GM15510 (cell line): ENCODE results near the gene FARS2.

Experiments
- POLR2A ChIP-seq: IDR thresholded peaks from 3 replicates; pipeline ENCODE4 v1.6.1; 2011; ENCODE audit warnings: borderline replicate concordance; ENCODE audit not compliant: insufficient read length; ENCODE audit errors: extremely low read depth

Gene FARS2

GRCh38 chr6:5461365-5461764 lies 200.1 kb downstream of the FARS2 start:
- no peak for TF ChIP-seq POLR2A

- no peak for TF ChIP-seq POLR2A
These were observed 201.5 kb downstream of the FARS2 start for GRCh38 chr6:5462856-5463255.

- no peak for TF ChIP-seq POLR2A
These were observed 202.4 kb downstream of the FARS2 start for GRCh38 chr6:5463690-5464089.

- TF ChIP-seq POLR2A, result no peak
These were observed 203.0 kb downstream of the FARS2 start for GRCh38 chr6:5464099-5464885.

GRCh38 chr6:5466281-5467136 lies 205.2 kb downstream of the FARS2 start:
- TF ChIP-seq POLR2A, result no peak

GRCh38 chr6:5468586-5468985 lies 207.3 kb downstream of the FARS2 start:
- TF ChIP-seq POLR2A, result no peak

- no peak for TF ChIP-seq POLR2A
These were observed 208.0 kb downstream of the FARS2 start for GRCh38 chr6:5469101-5469846.

- TF ChIP-seq POLR2A, result no peak
These were observed 209.7 kb downstream of the FARS2 start for GRCh38 chr6:5471044-5471443.

- no peak for TF ChIP-seq POLR2A
These were observed 210.5 kb downstream of the FARS2 start for GRCh38 chr6:5471637-5472398.

GRCh38 chr6:5472571-5472970 lies 211.3 kb downstream of the FARS2 start:
- TF ChIP-seq POLR2A, result no peak

- TF ChIP-seq POLR2A, result no peak
These were observed 214.5 kb downstream of the FARS2 start for GRCh38 chr6:5475779-5476178.

- TF ChIP-seq POLR2A, result no peak
These were observed 217.1 kb downstream of the FARS2 start for GRCh38 chr6:5478380-5478779.

GRCh38 chr6:5481033-5481432 lies 219.7 kb downstream of the FARS2 start:
- no peak for TF ChIP-seq POLR2A

- no peak for TF ChIP-seq POLR2A
These were observed 220.4 kb downstream of the FARS2 start for GRCh38 chr6:5481750-5482149.
